COLO668 (cell line): ENCODE data around the gene WDR45B.

Experiments
- DNase-seq: peaks from one replicate; lab custom pipeline; 2025; ENCODE audit not compliant: unreplicated experiment; lab: John Stamatoyannopoulos, UW

The WDR45B gene

DNA sequence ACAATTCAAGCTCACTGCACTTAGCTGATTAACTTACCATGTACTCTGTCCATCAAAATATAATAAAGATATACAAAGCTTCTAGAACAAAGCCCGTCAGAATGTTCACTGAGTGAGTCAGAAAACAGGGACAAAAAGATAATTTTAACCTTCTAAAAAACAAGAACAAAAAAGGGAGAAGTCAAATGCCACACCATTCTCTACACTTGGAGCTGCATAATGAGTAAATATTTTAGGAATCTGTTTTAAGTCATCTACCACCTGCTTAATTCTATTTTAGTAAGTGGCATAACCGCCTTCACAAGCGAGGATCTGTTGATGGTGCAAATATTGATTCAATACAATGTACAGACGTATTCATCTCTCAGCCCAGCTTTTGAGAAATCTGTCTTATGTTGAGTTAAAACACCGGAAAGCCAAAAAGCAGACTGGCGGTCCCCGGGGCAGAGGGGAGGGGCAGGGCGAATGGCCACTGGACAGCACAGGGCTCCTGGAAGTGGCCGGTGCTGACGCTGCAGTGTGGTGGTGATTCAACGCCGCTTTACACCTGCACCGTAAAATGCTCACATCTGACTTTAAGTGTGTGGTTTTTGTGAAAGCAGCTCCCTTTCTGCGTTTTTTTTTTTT is 30.1 kb upstream of the WDR45B start:
- DNase-seq = peak; percentile 23

DNA sequence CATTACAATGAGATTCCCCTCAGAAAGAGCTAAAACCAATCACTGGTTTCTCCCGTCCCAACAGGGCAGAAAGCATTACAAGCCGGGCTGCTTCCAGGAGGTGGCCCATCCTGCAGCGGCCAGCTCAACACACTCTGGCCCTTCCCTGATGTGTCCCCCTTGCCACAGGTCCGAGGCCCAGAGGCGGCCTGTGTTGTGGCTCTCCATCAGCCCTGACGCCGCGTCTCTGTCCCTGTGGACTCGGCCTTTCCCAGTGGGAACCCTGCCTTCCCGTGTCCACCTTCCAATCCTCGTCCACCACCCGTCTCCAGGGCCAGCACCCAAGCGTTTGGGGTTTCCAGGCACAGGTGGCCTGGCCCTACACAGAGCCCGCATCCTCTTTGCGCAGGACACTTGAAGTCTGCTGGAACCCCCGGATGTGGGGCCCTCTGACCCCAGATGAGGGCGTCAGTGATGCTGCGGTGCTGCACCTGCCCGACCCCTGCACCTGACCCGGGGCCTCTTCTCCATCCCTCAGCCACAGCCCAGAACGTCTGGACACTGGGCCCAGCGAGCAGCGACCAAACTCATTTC is 29.2 kb upstream of the WDR45B start:
- DNase-seq = no peak

DNA sequence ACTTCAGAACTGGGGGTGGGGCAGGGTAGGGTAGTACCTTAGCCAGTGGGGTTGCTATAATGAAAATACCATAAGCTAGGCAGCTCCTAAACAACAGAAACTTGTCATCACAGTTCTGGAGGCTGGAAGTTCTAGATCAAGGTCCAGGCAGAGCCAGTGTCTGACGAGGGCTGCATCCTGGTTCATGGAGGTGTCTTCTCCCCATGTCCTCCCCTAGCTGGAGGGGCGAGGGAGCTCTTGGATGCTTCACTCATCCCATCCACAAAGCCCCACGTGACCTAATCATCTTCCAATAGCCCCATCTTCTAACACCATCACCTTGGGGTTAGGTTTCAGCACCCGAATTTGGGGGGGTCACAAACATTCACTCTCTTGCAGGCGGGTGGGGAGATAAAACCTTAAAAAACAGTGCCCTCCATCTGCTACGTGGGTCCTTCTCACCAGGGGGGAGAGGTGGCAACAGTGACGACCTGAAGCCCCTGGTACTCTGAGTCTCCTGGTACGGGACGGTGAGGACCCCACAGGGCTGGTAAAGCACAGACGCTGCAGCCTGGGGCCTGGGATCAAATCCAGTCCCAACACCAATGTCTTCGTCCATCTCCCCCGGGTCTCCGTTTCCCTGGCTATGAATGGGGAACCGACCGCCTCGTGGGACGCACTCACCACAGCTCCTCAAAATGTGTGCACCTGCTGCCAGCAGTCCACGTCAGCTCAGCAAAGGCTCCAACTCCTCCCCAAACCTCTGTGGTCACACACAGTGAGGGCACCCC is 27.4 kb upstream of the WDR45B start:
- DNase-seq = no peak

DNA sequence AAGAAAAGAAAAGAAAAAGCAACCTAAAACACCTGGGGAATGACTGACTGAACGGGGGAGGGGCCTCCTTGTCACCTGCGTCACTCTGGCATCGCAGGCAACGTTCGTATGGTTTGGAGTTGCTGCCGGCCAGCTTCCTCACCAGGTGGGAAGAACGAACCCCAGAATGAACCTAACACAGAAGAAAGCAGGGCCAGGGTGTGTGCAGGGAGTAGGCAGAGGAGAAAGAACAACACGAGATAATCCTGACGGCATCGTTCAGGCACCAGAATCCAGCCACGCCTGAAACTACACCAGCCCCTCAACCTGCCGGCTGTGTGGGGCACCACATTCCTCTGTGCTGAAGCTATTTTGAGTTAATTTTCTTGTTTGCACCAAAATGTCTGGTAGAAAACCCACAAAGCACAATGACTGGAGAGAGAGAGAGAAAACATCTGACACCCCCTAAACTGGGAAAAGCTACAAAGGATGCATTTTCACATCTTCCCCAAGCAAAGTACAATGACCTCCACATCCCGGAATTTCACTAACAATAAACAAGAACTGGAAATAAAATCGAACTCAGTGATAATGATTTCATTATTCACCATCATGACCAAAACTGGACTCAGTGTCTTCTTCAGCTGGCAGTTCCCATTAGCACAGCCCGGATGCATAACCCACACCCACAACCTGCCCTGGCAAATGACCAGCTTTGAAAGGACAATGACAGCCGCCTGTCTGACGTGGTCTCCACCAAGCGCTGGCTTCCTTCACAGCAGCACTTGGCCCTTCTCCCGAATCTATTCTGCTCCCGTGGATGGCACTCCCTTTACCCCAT is 26.6 kb upstream of the WDR45B start:
- DNase-seq = no peak

DNA sequence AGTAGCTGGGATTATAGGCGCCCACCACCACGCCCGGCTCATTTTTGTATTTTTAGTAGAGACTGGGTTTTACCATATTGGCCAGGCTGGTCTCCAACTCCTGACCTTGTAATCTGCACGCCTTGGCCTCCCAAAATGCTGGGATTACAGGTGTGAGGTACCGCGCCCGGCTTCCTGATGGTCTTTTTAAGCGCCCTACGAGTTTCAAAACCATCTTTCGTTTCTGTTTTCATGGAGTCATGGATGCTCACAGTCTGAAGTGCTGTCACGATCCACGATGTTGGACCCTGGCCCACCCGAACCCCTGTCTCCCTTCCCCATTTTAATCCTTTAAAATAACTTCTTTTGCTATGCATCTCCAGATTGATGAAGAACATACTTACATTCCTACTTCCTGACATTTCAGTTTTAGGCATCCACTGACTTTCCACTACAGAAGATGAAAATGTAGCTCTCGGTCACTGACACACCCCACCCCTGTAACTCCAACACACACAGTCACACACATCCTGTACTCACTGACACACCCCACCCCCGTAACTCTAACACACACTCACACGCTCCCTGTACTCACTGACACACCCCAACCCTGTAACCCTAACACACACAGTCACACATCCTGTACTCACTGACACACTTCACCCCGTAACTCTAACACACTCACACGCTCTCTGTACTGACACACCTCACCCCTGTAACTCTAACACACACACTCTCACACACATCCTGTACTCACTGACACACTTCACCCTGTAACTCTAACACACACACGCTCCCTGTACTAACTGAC is 22.6 kb upstream of the WDR45B start:
- DNase-seq = no peak

DNA sequence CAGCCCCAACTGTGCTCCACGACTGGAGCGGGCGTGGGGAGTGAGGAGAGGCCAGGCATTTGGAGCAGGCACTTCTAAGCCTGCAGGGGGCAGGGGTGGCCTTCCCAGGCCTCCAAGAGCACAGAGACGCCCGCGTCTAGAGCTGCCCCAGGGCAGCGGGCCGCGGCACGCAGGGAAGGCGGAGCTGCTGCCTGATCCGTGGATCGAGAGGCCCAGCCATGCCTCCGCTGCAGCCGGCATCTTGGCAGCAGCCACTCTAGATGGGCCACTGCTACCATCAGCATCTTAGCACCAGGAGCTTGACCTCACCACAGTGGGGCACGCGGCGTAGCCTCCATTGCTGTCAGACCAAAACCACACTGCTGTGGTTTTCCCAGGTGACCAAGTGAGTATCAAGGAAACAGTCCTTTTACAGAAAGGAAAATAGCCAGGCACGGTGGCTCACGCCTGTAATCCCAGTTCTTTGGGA is 20.4 kb upstream of the WDR45B start:
- peak; percentile 67 for DNase-seq

DNA sequence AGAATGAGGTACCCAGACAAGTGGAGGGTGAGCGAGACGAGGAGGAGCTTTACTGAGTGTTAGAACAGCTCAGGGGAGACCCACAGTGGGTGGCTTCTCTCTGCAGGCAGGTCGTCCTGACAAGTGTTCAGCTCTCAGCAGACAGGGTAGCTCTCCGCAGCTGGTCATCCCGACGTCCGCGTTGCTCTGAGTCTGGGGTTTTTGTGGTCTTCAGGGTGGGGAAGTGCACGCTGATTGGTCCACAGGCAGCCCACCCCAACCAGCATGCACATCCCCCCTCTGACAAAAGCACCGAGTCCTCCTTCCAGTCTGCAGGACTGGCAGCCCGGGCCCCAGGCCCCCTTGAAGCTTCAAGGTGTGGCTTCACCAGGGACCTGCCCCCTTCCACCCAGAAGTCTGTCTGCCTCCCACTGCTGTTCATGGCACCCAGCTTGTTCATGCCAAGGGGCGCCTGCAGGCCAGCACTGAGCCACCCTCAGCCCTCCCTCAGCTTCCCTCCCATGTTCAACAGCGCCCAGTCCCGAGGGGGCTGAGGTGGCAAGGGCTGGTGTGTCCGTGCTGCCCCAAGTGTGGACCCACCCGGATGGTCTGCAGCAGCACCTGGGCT is 19.9 kb upstream of the WDR45B start:
- no peak for DNase-seq

DNA sequence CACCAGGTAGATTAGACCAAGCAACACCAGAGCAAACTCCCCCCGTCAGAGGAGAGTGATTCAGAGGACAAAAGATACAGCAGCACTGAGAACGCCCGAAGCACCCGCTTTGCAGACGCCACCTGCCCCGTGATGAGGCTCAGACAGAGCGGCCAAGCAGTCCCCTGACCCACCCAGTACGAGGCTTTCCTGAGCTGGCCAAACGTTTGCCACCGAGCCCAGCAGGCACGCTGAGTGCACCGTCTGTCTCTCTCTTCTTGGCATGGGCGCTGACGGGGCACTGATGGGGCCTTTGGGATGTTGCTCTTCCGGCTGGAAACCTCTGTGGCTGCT is 19.4 kb upstream of the WDR45B start:
- DNase-seq = no peak

DNA sequence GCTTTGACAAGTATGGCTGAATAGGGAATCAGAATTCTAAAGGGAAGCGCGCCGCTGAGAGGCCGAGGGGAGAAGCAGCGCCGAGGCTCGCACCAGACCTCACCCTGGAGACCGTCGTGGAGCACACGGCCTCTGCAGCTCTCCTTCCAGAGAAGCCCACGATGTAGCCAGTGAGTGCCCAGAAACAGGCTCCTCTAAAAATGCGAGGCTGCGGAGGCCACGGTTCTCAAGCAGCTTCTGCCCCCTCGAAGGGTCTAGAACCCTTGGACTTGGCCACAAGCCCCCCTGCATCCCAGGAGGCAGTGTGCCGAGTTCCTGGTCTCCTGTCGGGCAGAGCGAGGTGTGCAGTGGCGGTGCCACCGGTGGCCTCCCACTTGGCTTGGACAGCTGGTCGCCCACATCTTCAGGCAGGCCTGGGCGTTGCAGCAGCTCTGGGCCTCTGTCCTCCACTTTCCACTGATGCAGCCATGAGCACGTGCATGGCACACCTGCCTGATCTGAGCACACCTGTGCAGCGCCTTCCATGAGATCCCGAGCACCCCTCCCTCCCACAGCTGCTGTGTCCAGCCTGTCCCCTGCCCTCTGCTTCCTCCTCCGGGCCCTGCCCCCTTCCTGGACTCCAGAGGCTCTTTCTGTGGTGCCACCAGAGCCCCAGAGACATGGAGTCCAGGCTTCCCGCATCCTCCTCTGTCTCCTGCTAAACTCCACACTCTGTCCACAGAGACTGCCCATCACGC is 18.9 kb upstream of the WDR45B start:
- DNase-seq = no peak

DNA sequence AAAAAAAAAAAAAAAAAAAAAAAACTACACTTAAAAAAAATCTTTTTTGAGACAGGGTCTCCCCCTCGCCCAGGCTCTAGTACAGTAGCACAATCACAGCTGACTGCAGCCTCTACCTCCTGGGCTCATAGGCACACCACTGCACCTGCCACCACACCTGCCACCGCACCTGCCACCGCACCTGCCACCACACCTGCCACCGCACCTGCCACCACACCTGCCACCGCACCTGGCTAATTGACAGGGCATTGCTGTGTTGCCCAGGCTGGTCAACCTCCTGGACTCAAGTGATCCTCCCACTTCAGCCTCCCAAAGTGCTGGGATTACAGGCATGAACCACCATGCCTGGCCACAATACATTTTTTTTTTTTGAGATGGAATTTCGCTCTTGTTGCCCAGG is 17.6 kb upstream of the WDR45B start:
- no peak for DNase-seq

DNA sequence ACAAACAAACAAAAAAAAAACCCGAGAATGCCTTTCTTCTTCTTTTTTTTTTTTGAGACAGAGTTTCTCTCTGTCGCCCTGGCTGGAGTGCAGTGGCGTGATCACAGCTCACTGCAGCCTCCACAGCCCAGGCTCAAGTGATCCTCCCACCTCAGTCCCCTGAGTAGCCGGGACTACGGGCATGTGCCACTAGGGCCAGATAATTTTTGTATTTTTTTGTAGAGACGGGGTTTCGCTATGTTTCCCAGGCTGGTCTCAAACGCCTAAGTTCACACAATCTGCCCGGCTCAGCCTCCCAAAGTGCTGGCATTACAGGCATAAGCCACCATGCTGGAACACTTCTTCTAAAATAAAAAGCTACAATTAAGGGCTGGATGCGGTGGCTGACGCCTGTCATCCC is 17.0 kb upstream of the WDR45B start:
- no peak for DNase-seq

DNA sequence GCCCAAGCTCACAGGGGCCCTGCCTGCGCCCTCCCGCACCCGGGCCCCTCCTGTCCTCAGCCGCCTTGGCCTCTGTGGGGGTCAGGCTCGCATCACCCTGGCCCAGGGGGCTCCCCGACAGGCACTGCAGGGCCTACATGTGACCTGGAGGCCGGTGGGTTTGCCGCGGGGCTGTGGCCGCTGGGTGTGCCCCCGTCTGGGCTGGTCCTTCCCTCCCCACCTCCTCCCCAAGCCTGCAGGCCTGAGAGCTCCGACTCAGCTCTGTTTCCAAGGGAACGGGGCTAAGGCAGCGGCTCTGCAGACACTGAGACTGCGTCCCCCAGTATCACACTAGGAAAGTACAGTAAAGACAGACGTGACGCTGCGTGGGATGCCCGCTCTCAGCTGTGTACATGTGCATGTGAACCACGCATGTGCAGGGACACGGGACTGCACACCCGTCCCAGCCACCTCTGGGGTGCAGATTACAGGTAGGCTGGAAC is 16.5 kb upstream of the WDR45B start:
- DNase-seq = no peak

DNA sequence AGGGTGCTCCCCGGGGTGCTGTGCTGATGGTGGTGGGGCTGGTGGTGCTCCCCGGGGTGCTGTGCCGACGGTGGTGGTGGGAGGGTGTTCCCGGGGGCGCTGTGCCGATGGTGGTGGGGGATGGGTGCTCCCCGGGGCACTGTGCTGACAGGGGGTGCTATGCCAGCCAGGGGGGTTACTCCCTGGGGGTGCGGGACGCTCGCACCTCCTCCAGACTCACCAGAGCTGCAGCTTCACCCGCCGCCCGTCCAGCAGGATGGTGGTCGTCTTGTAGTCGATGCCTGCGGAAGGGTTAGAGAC is 16.0 kb upstream of the WDR45B start:
- no peak for DNase-seq

DNA sequence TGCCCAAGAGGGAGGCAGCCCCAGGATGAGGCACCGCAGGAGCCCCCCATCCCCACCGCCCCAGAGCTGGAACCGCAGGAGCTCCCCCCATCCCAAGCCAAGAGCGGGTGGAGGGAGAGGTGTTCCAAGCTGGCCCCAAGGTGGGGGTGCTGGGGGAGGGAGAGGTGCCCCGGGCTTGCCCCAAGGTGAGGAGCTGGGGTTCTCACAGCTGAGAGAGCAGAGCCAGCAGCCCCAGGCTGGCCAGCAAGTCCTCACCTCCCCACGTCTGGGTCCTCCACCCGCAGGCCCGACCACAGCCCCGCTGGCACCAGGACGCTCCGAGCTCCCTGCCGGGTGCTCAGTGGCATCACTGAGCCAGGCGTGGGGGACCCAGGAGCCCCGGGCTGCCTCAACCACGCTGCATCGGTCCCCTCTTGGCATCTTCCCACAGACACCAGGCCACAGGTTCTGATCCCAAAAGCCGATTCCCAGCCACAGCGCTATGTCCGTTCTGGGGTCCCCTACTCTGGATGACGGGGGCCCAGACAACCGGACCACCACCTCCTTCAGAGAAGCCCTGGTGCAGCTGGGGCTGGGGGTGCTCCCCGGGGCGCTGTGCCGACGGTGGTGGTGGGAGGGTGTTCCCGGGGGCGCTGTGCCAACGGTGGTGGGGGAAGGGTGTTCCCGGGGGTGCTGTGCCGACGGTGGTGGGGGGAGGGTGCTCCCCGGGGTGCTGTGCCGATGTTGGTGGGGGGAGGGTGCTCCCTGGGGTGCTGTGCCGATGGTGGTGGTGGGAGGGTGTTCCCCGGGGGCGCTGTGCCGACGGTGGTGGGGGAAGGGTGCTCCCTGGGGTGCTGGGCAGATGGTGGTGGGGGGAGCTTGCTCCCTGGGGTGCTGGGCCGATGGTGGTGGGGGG is 15.4 kb upstream of the WDR45B start:
- no peak for DNase-seq

DNA sequence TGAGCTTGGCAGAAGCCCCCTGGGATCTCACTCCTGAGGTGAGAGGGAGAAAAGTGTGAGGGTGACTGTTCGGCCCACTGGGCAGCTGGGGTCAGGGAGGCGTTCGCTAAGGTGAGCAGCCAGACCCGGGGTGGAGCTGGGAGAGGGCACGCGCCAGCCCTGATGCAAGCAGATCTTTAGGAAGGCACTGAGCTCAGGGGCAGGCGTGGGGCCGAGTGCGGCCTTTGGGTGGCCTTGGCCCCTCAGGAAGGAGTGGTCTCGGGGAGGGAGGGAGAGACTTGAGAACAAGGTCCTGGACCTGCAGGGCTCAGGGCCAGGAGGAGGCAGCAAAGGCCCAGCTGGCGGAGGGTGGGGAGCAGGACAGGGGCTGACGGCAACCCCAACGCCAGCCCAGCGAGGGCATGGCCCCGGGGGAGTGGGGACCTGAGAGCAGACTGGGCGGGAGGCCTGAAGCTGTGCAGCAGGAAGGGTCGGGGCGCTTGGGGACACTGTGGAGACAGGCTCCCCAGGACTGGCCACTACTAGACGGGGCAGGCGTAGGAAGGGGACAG is 14.5 kb upstream of the WDR45B start:
- no peak for DNase-seq

DNA sequence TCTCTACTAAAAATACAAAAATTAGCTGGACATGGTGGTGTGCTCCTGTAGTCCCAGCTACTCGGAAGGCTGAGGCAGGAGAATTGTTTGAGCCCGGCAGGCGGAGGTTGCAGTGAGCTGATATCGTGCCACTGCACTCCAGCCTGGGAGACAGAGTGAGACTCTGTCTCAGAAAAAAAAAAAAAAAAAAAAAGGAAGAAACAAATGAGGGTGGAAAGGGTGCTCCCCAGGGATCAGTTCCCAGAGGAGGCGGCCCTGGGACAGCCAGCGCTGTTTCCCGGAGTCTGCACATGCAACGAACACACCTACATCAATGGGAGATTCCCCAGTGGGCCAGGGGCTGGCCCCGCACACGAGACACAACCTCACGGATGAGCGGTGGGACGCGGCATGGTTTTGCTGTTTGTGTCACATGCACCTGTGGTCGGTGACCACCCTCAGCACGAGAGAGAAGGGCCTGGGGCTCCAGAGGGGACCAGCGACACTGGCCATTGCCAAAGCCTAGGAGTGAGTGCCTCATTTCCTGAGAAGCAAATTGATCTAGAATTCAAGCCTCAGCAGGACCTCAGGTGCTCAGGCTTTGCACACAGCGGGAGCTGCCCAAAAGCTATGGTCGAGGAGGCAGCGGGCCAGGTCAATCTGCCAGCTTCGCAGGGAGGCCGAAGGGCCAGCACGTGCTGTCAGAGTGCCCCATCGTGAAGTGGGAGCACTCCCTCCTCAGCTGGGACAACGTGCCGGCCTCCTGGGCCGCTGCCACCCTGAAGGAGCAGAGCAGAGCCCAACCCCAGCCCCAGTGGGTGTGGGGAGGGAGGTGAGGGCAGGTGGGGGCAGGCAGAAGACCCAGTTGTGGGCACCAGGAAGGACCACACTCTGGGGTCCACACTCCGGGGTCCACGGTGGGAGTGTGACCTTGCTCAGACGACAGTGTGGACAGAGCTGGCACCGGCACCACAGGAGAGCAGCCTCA is 13.8 kb upstream of the WDR45B start:
- no peak for DNase-seq

DNA sequence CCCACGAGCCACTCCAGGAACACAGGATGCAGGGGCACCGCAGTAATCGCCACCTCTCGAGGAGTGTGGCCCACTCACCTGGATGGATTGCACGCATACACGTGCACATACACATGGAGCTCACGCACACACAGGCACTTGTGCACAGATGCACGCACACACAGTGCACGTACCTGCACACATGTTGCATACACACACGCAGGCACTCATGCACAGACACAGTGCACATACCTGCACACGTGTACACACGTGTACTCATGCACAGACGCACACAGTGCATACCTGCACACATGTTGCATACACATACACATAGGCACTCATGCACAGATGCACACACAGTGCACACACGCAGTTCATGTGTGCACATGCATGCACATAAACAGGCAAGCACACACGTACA is 11.6 kb upstream of the WDR45B start:
- DNase-seq = no peak
